ENCODE data around the gene TRDMT1.

Gene TRDMT1, protein sequence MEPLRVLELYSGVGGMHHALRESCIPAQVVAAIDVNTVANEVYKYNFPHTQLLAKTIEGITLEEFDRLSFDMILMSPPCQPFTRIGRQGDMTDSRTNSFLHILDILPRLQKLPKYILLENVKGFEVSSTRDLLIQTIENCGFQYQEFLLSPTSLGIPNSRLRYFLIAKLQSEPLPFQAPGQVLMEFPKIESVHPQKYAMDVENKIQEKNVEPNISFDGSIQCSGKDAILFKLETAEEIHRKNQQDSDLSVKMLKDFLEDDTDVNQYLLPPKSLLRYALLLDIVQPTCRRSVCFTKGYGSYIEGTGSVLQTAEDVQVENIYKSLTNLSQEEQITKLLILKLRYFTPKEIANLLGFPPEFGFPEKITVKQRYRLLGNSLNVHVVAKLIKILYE

DNA sequence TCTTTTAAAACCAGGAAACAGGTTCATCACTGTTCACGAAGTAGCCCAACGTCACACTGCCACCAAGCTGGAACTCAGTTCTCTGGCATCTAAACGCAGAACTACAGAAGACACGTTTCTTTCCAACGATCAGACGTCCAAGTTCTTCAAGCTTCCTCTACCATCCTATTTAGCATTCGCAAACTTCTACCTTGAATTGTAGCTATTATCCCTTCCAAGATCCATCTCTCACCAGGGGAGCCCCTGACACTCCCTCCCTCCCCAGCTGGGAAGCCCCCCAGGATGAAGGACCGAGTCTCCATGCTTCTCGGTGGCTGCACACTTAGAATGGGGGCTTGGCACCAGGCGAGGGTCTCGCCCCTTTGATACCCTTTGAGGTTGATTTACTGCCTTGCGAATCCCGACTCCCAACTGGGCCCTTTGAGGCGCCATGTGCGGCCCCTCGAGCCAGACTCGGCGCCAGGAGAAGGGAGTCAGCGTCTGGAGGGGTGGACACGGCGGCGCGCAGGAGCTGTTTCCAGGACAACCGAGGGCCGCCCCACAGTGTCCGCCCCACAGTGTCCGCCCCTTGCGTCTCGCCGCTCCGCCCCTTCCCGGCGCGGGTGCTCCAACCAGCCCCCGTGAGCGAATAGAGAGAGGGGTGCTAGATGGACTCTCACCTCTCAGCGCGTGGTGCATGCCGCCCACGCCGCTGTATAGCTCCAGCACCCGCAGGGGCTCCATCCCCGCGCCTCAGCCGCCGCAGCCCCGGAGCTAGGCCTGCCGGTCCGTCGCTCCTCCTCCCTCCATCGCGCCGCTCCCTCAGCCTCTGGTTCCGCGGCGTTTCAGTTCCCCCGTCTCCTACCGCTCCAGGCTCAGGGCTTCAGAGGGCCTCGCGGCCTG, at the start of gene TRDMT1:
Gene TRDMT1 (minus strand): TSS at position 761 of the 882 bp plus-strand sequence. CDS start 38 bp downstream, at position 723.
- DNase-seq: no peak

DNA sequence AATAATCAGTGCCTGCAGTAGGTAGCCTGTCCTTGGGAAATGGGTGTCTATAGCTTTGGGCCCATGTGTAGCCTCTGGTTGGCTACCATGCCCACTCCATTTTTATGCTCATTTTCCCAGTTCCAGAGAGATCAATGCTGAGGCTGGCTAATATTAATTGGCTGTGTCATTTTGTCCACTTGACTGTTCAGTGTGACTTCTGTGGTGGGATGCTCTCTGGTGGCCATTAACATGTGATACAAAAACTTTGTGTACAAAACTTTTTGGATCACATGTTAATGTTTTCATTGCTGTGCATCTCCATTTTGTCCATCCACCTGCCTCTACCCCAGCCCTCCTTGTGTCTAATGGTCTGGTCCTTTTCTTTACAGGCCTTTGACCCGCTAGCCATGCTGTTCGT, 49.3 kb upstream of the TRDMT1 start:
- no peak for DNase-seq

DNA sequence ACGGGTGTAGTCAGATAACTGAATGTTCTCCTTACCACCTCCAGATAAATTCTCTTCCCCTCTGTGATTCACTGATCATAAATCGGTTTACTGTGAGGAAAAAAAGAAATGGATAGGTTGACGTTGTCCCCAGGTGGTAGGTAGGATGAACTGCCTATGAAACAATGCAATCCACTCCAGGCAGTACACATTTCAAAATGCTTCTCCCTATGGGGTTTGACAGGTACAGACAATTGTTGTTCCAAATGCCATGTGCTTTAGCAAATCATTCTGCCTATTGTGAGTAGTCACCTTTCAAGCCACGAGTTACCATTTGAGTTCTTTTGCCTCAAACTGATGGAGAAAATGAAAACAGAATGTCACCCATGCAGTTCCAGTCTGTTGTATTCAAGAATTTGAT, 48.3 kb upstream of the TRDMT1 start:
- no peak for DNase-seq

DNA sequence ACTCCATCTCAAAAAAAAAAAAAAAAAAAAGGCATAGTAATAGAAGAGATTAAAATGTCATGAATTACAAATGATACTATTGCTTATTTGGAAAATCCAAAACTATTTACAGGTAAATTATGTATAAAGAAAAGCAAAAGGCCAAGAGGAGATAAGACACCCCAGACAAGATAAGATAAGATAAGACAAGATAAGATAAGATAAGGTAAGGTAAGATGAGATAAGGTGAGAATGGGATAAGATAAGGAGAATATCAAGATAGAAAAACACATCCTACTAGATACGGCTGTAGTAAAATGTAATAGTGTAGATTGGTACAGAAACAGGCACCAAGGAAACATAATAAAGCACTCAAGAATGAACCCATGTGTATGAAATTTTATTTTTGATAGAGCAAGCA, 47.5 kb upstream of the TRDMT1 start:
- DNase-seq: no peak

DNA sequence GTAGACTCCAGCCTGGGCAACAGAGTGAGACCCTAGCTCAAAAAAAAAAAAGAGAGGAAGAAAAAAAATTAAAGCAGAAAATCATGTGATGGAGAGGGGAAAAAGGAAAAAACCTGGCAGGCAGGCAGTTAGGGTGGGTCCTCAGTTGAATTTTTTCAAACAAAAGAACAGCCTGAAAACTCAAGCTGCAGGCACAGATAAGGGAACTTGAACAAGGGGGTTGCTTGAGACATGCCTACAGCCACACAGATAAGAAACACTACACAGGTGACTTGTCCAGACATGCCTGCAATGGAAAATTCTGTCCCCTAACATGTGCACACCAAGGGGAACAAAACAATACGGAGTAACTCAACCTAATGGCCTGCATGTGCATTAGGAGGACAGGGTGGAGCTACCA, 45.7 kb upstream of the TRDMT1 start:
- no peak for DNase-seq

DNA sequence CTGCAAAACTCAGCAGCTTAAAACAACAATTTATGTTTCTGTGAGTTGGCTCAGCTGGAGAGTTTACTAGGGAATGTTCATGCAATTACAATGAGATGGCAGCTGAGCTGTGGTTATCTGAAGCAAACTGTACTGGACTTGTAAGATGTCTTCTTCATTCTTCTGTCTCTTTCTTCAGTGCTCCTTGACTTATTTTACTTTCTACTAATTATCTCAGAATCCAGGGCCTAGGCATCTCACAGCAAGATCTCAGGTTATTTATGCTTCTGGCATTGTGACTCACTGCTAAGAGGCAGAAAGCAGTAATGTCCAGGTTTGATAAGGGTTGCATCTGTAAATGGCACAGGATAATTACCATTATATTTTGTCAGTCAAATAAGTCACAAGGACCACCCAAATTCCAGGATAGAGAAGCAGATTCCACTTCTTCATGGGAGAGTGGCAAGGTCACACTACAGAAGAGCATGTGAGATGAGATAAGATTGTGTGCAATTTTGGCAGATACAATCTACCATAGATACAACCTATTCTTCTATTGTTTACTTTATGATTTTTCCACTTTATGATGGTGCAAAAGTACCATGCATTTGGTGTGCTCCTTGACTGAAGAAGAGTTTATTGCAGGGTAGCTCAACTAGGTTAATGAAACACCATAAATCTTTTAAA, 43.4 kb upstream of the TRDMT1 start:
- no peak for DNase-seq

GRCh38 chr10:17241611-17242333, 40.3 kb upstream of the TRDMT1 start:
- DNase-seq: no peak

- DNase-seq: no peak
Measured at GRCh38 chr10:17240616-17241015, 39.1 kb upstream of the TRDMT1 start.

- no peak for DNase-seq
Measured at GRCh38 chr10:17240096-17240495, 38.6 kb upstream of the TRDMT1 start.

- DNase-seq: no peak
Measured at GRCh38 chr10:17239345-17240085, 38.0 kb upstream of the TRDMT1 start.

DNA sequence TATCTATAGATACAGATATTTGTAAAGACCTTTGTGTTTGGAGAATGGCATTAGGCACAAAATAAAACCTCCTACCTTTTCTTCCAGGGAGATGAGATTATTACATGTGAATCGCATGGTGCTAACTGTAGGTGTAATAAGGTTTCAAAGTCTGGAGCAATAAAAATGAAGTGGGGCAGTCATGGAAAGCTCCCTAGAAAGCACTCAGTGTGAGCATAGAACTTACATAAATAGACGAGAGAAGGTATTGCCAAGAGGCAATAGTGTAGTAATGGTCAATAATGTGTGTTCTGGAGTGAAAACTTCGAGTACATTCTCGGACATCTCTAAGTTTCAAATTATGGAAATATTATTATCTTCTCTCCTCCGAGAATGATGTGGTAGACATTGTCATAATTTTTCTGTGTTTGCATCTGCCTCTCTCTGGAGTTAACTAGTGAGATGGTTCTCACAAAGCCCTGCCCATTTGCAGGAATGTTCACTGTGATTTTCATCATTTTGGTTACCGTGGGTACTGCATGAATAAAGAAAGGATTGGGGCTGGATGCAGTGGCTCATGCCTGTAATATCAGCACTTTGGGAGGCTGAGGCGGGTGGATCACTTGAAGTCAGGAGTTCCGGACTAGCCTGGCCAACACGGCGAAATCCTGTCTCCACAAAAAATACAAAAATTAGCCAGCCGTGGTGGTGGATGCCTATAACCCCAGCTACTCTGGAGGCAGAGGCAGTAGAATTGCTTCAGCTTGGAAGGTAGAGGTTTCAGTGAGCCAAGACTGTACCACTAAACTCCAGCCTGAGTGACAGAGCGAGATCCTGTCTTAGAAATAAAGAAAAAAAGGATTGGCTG, 37.2 kb upstream of the TRDMT1 start:
- no peak for DNase-seq

DNA sequence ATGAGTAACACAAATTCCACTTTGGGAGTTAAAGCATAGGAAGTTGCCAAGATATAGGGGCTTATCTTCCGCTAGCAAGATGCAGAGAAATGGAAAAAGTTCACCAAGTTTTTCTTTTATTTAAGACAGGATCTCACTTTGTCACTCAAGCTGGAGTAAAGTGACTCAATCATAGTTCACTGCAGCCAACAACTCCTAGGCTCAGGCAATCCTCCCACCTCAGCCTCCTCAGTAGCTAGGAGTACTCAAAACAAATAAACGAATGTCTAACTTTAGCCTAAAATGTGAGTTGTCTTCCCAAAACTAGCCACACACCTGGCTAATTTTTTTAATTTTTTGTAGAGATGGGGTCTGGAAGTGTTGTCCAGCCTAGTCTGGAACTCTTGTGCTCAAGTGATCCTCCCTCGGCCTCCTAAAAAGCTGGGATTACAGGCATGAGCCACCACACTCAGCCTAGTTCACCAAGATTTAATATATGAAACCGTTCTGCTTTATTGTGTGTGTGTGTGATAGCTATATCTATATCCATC, 36.5 kb upstream of the TRDMT1 start:
- DNase-seq: no peak

DNA sequence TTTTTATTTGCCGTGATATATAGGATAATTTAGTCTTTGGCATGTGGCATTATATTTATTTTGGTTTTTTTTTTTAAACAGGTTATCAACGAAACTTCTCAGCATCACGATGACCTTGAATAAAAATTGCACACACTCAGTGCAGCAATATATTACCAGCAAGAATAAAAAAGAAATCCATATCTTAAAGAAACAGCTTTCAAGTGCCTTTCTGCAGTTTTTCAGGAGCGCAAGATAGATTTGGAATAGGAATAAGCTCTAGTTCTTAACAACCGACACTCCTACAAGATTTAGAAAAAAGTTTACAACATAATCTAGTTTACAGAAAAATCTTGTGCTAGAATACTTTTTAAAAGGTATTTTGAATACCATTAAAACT, 35.7 kb upstream of the TRDMT1 start:
- DNase-seq: no peak

GRCh38 chr10:17236468-17237148, 35.1 kb upstream of the TRDMT1 start:
- no peak for DNase-seq

DNA sequence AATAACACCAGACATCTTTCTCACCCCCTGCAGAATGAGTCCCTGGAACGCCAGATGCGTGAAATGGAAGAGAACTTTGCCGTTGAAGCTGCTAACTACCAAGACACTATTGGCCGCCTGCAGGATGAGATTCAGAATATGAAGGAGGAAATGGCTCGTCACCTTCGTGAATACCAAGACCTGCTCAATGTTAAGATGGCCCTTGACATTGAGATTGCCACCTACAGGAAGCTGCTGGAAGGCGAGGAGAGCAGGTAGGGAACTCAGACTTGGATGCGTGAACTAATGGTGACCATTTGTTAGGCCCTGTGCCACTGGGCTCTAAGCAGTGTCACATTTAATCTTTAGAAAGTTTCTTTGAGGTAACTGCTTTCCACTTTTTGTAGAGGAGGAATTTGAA, 33.7 kb upstream of the TRDMT1 start:
- no peak for DNase-seq

DNA sequence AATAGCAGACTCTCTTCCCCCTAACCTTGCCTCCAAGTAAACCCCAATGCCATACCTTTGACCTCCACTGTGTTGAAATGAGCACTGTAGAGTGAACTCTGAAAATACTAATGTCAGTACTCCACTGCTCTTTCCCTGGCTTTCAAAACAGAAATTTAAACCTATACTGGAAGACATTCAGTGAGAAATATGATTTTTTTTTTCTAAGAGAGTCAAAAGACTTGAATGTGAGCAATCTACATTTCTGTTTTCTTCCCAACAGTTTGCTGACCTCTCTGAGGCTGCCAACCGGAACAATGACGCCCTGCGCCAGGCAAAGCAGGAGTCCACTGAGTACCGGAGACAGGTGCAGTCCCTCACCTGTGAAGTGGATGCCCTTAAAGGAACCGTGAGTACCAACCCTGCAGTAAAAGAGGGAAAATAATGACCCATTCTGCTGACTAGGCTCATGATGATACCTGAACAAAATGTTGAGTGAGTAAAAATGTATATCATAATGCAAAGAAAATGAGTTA, 33.0 kb upstream of the TRDMT1 start:
- DNase-seq: no peak

DNA sequence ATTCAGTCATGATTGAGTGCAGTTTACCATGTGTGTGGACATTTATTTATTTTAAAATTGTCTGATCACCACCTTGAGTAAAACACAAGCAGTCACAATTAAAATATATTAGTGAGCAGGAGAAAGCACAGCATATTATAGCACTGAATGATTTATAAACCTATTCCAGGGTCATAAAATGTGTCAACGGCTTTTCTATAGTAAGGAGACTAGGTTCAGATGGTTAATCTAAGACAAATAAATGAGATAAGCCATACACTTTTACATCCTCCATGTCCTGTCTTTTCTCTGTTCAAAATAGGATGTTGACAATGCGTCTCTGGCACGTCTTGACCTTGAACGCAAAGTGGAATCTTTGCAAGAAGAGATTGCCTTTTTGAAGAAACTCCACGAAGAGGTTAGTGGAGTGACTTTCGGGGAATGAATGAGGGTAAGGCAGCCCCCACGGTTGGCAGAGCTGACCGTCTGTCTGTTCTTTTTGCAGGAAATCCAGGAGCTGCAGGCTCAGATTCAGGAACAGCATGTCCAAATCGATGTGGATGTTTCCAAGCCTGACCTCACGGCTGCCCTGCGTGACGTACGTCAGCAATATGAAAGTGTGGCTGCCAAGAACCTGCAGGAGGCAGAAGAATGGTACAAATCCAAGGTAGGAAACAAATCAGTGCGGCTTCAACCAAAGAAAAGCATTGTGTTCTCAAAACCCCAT, 32.0 kb upstream of the TRDMT1 start:
- DNase-seq: no peak

DNA sequence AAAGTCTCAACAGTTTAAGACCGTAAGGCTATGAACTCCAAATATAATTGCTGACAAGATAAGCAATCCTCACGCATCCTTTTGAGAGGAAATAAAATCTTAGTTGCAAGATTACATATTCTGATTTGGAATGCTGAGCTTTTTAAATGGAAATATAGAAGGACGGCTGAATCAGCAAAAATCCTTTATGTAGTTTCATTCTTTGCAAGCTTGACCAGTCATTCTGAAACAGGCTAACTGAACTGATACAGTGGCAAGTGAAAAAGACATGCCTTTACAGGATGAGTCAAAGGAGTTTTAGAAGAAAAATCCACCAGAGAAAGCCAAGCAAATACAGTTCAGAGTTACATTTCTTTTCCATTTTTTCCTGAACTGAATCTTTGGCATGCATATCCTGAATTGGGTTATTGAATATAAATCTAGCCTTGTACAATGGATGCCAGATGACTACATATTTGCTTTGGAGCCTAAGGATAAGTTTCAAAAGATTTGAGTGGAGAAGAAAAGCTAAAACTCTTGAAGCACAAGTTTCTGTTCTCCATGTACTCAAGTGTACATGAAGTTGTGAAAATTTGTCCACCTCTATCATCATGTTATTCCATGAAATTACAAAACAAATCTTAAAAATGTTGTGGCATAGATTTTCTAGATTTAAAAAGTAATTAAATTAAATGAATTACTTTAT, 30.9 kb upstream of the TRDMT1 start:
- no peak for DNase-seq

DNA sequence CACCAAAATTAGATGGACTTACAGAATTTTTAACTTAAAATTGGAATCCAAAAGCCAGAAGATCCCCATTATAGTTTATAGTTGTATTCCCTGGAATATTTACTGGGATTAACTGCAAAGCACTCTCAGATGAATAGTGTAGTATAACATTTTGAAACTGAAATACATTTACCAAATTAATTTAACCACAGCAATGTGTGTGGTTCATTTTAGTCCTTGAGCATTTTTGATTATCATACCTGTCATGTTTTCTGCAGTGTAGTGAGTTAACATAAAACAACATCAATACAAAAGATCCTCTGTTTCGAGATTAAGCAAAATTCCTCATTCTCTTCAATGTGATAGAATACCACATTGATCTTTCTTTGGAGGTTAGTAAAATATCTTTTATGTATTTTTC, 30.3 kb upstream of the TRDMT1 start:
- DNase-seq: no peak

Measured in T1000 (cell line).